Activated gamma-delta T cell treated with anti-CD3 and anti-CD28 coated beads, Interleukin-2, amount 50 U/mL, for 16 hours (primary cell): ENCODE measurements around the gene COASY.

Experiments
- DNase-seq: peaks from one replicate; pipeline ENCODE4 v3.0.0-alpha.2; 2020; ENCODE audit warnings: low read depth

The COASY gene

GRCh38 chr17:42574463-42574862, 12.5 kb downstream of the COASY start:
- DNase-seq, result no peak

- no peak for DNase-seq
Observed at GRCh38 chr17:42577140-42577531, 15.2 kb downstream of the COASY start.

- DNase-seq, result peak; percentile 87
Observed at GRCh38 chr17:42577532-42578281, 15.8 kb downstream of the COASY start, which contains the start of gene PSMC3IP. TSS of gene PSMC3IP (minus strand) at chr17:42577729. CDS start at chr17:42577686, 43 bp downstream.

- peak; percentile 41 for DNase-seq
Observed at GRCh38 chr17:42578282-42578869, 16.4 kb downstream of the COASY start.

GRCh38 chr17:42579794-42580551, 18.0 kb downstream of the COASY start:
- DNase-seq, result no peak

- no peak for DNase-seq
Observed at GRCh38 chr17:42581744-42582270, 19.9 kb downstream of the COASY start.

GRCh38 chr17:42584880-42585279, 22.9 kb downstream of the COASY start:
- no peak for DNase-seq

GRCh38 chr17:42585353-42585752, 23.4 kb downstream of the COASY start:
- no peak for DNase-seq

- no peak for DNase-seq
Observed at GRCh38 chr17:42586514-42587230, 24.7 kb downstream of the COASY start.

GRCh38 chr17:42590886-42591285, 28.9 kb downstream of the COASY start:
- DNase-seq, result no peak

GRCh38 chr17:42591411-42591810, 29.5 kb downstream of the COASY start:
- DNase-seq, result no peak

GRCh38 chr17:42596386-42596785, 34.4 kb downstream of the COASY start:
- no peak for DNase-seq

- DNase-seq, result no peak
Observed at GRCh38 chr17:42598905-42599304, 37.0 kb downstream of the COASY start.

GRCh38 chr17:42603318-42603717, 41.4 kb downstream of the COASY start:
- DNase-seq, result no peak

- no peak for DNase-seq
Observed at GRCh38 chr17:42607769-42608168, 45.8 kb downstream of the COASY start.

GRCh38 chr17:42608305-42609181, 46.6 kb downstream of the COASY start:
- no peak for DNase-seq

GRCh38 chr17:42609182-42609813, 47.4 kb downstream of the COASY start, which contains the start of the genes RETREG3 and TUBG1:
TSS of gene RETREG3 (minus strand) at chr17:42609374. CDS start at chr17:42609324, 50 bp downstream.
TSS of gene TUBG1 (plus strand) at chr17:42609683. CDS start at chr17:42609738, 55 bp downstream.
- peak; percentile 98 for DNase-seq

- DNase-seq, result peak; percentile 4
Observed at GRCh38 chr17:42609814-42610801, 48.2 kb downstream of the COASY start.

GRCh38 chr17:42612013-42612412, 50.1 kb downstream of the COASY start:
- no peak for DNase-seq
